ENCODE data around the gene DND1.

GRCh38 chr5:140690941-140691924 lies 17.9 kb upstream of the DND1 start, which contains the start of the genes HARS1 and HARS2:
- TF ChIP-seq POLR2A (IDR thresholded peaks at IDR 0.05; ENCODE audit: extremely low read depth, insufficient read length) (peak; percentile 88), CTCF (IDR thresholded peaks at IDR 0.05; ENCODE audit: low read depth, low read length) (no peak), MAX (IDR thresholded peaks at IDR 0.05; ENCODE audit: low read depth, low read length) (peak; percentile 50)
